A549 (cell line): ENCODE measurements around the gene LRRC3. TPM values are rescaled to one million over a fixed set of nuclear protein-coding genes. Genes with fewer than 3 reads are reported as not detected.

Source experiments
- ATAC-seq, 2 experiments: fragments of 200-7000 bp in 1 of 2; fragments of >200 bp in 1 of 2; cut with Nextera tagmentation in 1 of 2; cut with Tn5 transposase in 1 of 2; 3 replicates each; pipeline versions ENCODE4 v1.8.0 to v1.9.1; 2018 to 2020; ENCODE audit warnings: mild to moderate bottlenecking in 1 of 2, moderate library complexity in 1 of 2
- CTCF ChIA-PET: fragments of 300-600 bp; sonication (Branson Sonifier 250); formaldehyde crosslinking; extraction: SDS; loops from one replicate; lab custom pipeline; 2021; ENCODE audit warnings: antibody characterized with exemption, inconsistent platforms; lab: Yijun Ruan, JAX
- POLR2A ChIA-PET: fragments of 350-600 bp; formaldehyde crosslinking; extraction: SDS; loops from one replicate; lab custom pipeline; 2021; ENCODE audit warnings: antibody characterized with exemption, inconsistent platforms; lab: Yijun Ruan, JAX
- DNase-seq, 2 experiments: peaks; one replicate each; pipeline versions ENCODE4 v3.0.0 to v3.0.0-alpha.2; 2011 to 2016; ENCODE audit warnings: low read depth in 1 of 2, low spot score in 1 of 2
- FAIRE-seq: peaks from 2 replicates; lab custom pipeline; 2011; peaks lifted over from hg19 to GRCh38; lab: Jason Lieb, UNC
- H3K27ac ChIP-seq, 2 experiments: fragments of >200 bp; sonication (Bioruptor Twin); formaldehyde crosslinking; 3 replicates each; pipeline ENCODE4 v1.5.1; 2016 to 2017
- H3K4me1 ChIP-seq: fragments of >200 bp; sonication (Bioruptor Twin); formaldehyde crosslinking; 3 replicates; pipeline ENCODE4 v1.6.1; 2016
- H3K4me2 ChIP-seq: fragments of >200 bp; sonication (Bioruptor Twin); formaldehyde crosslinking; 3 replicates; pipeline ENCODE4 v1.6.1; 2016
- H3K4me3 ChIP-seq: fragments of >200 bp; sonication (Bioruptor Twin); formaldehyde crosslinking; 3 replicates; pipeline ENCODE4 v1.5.1; 2016
- H3K9me3 ChIP-seq: fragments of >200 bp; sonication (Bioruptor Twin); formaldehyde crosslinking; 3 replicates; pipeline ENCODE4 v1.6.1; 2016
- BHLHE40 ChIP-seq: IDR thresholded peaks from 2 replicates; pipeline ENCODE4 v1.6.1; 2012; ENCODE audit warnings: low read depth, low read length, inconsistent platforms
- CHD2 ChIP-seq: fragments of 150-350 bp; IDR thresholded peaks from 2 replicates; pipeline ENCODE4 v1.6.1; 2014; ENCODE audit warnings: low read length; ENCODE audit not compliant: partially characterized antibody
- CHD4 ChIP-seq: fragments of 200-600 bp; sonication (generic); IDR thresholded peaks from 2 replicates; pipeline ENCODE4 v1.6.1; 2016; ENCODE audit warnings: antibody characterized with exemption, mild to moderate bottlenecking, borderline replicate concordance
- FOSL2 ChIP-seq, 2 experiments: fragments of 450-650 bp in 1 of 2; fragments of >200 bp in 1 of 2; sonication (Bioruptor Twin) in 1 of 2; formaldehyde crosslinking; IDR thresholded peaks; 2 replicates each; pipeline versions ENCODE4 v1.5.0 to v1.6.1; 2016 to 2020; ENCODE audit warnings: mild to moderate bottlenecking in 1 of 2, moderate library complexity in 1 of 2
- HEYL ChIP-seq: fragments of 250-450 bp; sonication (Bioruptor Pico); IDR thresholded peaks from 2 replicates; pipeline ENCODE4 v1.8.0; 2021; ENCODE audit warnings: mild to moderate bottlenecking, moderate library complexity
- HOXA7 ChIP-seq: fragments of 250-450 bp; sonication (Bioruptor Pico); IDR thresholded peaks from 2 replicates; pipeline ENCODE4 v1.5.0; 2020; ENCODE audit warnings: mild to moderate bottlenecking, moderate library complexity
- JUN ChIP-seq, 2 experiments: fragments of >200 bp; sonication (Bioruptor Twin); formaldehyde crosslinking; IDR thresholded peaks; 2 replicates in 1 of 2; 3 replicates in 1 of 2; pipeline ENCODE4 v1.6.1; 2016 to 2017
- KDM5A ChIP-seq: fragments of 200-600 bp; sonication (generic); IDR thresholded peaks from 2 replicates; pipeline ENCODE4 v1.6.1; 2016; ENCODE audit warnings: antibody characterized with exemption, mild to moderate bottlenecking
- MAZ ChIP-seq: fragments of 150-350 bp; IDR thresholded peaks from 2 replicates; pipeline ENCODE4 v1.6.1; 2014; ENCODE audit warnings: antibody characterized with exemption, low read depth, low read length, borderline replicate concordance
- MYC ChIP-seq: IDR thresholded peaks from 2 replicates; pipeline ENCODE4 v1.6.1; 2012; ENCODE audit warnings: mild to moderate bottlenecking, inconsistent platforms, low read length, improper control_type of control experiment, borderline replicate concordance
- NR3C1 ChIP-seq: fragments of >200 bp; sonication (Bioruptor Twin); formaldehyde crosslinking; IDR thresholded peaks from 3 replicates; pipeline ENCODE4 v1.6.1; 2017
- POLR2A ChIP-seq: IDR thresholded peaks from 2 replicates; pipeline ENCODE4 v1.6.1; 2012; ENCODE audit warnings: mild to moderate bottlenecking, low read length
- POLR2AphosphoS2 ChIP-seq: conservative IDR thresholded peaks from 2 replicates; pipeline ENCODE4 v1.6.1; 2012; ENCODE audit warnings: low read length, improper control_type of control experiment, inconsistent platforms
- TP53 ChIP-seq: fragments of 250-450 bp; sonication (Bioruptor Pico); IDR thresholded peaks from 2 replicates; pipeline ENCODE4 v1.5.0; 2021; ENCODE audit warnings: mild to moderate bottlenecking, moderate library complexity
- ZFP36 ChIP-seq: fragments of 450-650 bp; IDR thresholded peaks from 2 replicates; pipeline ENCODE4 v1.6.1; 2014; ENCODE audit warnings: borderline replicate concordance; ENCODE audit not compliant: partially characterized antibody
- ZNF302 ChIP-seq: fragments of 250-450 bp; sonication (Bioruptor Pico); IDR thresholded peaks from 2 replicates; pipeline ENCODE4 v1.9.0; 2021; ENCODE audit warnings: inconsistent platforms, mild to moderate bottlenecking, moderate library complexity
- WGBS: methylation state at CpG from one replicate; pipeline ENCODE4 v1.1.6; 2017; ENCODE audit errors: missing lambda C conversion rate; 5-methylcytosine and 5-hydroxymethylcytosine counted together
- polyA plus RNA-seq, 4 experiments: library from polyadenylated mRNA; depleted of rRNA in 3 of 4; stranded (reverse); fragments of >200 nt; fragmentation: RNase III in 1 of 4; extraction: RNeasy Plus Mini Kit Qiagen cat#74134 plus additional on column Dnase treatment in 1 of 4; gene quantifications; 2 replicates in 3 of 4; 3 replicates in 1 of 4; pipeline ENCODE4 v1.2.3, GENCODE V29; 2011 to 2017
- TF ChIP-seq, protein P1 (sequence below): IDR thresholded peaks from 2 replicates; pipeline ENCODE4 v1.6.1; 2012
- TF ChIP-seq, protein P2 (sequence below): fragments of >200 bp; sonication (Bioruptor Twin); formaldehyde crosslinking; IDR thresholded peaks from 3 replicates; pipeline ENCODE4 v1.6.1; 2016
- TF ChIP-seq, protein P3 (sequence below): IDR thresholded peaks from 2 replicates; pipeline ENCODE4 v1.6.1; 2012; ENCODE audit warnings: low read depth, borderline replicate concordance

The LRRC3 gene
- polyA plus RNA-seq, 2 of the 4 experiments (the other 2 are of a cell fraction): 0.59 to 1.1 TPM

DNA sequence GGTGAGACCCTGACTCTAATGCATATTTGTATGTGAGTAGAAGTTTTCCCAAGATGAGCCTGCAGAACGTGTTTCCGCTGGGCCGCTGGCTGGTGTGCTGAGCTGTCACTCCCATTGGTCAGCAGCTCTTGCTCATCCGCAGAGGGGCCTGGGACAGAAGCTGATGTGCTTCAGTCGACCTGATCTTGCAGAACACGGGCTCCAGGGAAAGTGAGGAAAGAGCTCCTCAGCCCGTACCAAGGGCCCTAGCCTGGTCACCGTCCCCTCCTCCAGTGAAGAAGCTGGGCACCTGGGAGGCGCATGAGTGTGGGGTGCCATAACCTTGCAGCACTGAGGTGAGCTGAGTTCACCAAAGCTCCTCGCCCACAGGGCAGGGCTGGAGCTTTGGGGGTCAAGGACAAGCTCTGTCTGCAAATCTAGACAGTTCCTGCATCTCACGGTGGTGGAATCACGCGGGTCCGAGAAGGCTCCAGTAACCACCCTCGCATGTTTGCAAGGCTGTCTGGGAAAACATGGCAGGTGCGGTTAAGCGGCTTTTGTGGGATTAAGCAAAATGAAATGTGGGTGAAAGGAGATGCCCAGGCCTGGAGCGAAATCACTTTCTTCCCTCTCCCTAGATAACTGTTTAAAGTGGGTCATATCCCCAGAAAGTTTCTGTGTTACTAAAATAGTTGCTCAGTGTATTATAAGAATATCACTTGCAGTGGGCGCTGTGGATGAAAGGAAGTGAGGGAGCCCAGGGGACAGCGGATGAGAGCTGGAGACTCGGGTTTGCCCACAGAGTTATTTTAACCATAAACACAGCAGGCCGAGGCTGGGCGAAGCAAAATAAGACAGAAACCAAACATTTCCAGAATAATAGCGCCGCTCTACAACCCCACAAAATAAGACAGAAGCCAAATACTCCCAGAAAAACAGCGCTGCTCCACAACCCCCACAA is 33.1 kb upstream of the LRRC3 start:
- 78% methylated on average over 20 of the region's 26 CpGs for WGBS

GRCh38 chr21:44423312-44423821 is 31.9 kb upstream of the LRRC3 start:
- WGBS: 69% methylated on average over 5 of the region's 12 CpGs
- FAIRE-seq: no peak
- CTCF ChIA-PET: no interaction called here

More for the DNA sequence above, 33.1 kb upstream of the LRRC3 start:
- no peaks in the 10 kb centered on the region for H3K9me3 ChIP-seq
- H3K27ac ChIP-seq: no peak overlapping the region
- no peak overlapping the region for H3K4me2 ChIP-seq
- ATAC-seq: no peak
- no peak for TF ChIP-seq FOSL2 (IDR thresholded peaks at IDR 0.05)
- TF ChIP-seq FOSL2 (CRISPR knock-in tag; IDR thresholded peaks at IDR 0.05): no peak
- no peak for TF ChIP-seq TP53
- TF ChIP-seq JUN (IDR thresholded peaks at IDR 0.05): no peak
- no peak for TF ChIP-seq CHD4
- no peak for TF ChIP-seq ZNF302 (CRISPR knock-in tag)
- no peak for TF ChIP-seq POLR2AphosphoS2
- TF ChIP-seq, protein P1, sequence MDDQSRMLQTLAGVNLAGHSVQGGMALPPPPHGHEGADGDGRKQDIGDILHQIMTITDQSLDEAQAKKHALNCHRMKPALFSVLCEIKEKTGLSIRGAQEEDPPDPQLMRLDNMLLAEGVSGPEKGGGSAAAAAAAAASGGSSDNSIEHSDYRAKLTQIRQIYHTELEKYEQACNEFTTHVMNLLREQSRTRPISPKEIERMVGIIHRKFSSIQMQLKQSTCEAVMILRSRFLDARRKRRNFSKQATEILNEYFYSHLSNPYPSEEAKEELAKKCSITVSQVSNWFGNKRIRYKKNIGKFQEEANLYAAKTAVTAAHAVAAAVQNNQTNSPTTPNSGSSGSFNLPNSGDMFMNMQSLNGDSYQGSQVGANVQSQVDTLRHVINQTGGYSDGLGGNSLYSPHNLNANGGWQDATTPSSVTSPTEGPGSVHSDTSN: no peak
- no peak for TF ChIP-seq NR3C1
- FAIRE-seq: no peak
- H3K4me1 ChIP-seq: no peaks in the 10 kb centered on the region
- ChIA-PET POLR2A (no interaction called here), CTCF (no interaction called here)
- H3K4me3 ChIP-seq: no peak overlapping the region
- no peak for DNase-seq

GRCh38 chr21:44423941-44424607 is 31.2 kb upstream of the LRRC3 start:
- Histone ChIP-seq H3K27ac (no peak overlapping the region), H3K4me3 (no peak overlapping the region), H3K4me1 (no peaks in the 10 kb centered on the region), H3K9me3 (0 out of 3 replicates have a peak, but pooled peaks cover 6% of the 10 kb centered on the region), H3K4me2 (no peak overlapping the region)
- no peak for DNase-seq
- no peak for FAIRE-seq
- ATAC-seq: no peak; a peak in 2 of 6 replicates
- POLR2A ChIA-PET: no interaction called here
- no peak for TF ChIP-seq CHD2
- no peak for TF ChIP-seq ZFP36
- no peak for TF ChIP-seq MYC
- TF ChIP-seq, protein P2, sequence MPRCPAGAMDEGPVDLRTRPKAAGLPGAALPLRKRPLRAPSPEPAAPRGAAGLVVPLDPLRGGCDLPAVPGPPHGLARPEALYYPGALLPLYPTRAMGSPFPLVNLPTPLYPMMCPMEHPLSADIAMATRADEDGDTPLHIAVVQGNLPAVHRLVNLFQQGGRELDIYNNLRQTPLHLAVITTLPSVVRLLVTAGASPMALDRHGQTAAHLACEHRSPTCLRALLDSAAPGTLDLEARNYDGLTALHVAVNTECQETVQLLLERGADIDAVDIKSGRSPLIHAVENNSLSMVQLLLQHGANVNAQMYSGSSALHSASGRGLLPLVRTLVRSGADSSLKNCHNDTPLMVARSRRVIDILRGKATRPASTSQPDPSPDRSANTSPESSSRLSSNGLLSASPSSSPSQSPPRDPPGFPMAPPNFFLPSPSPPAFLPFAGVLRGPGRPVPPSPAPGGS: no peak
- no peak for TF ChIP-seq POLR2A
- no peak for TF ChIP-seq BHLHE40
- no peak for TF ChIP-seq HEYL (CRISPR knock-in tag)
- TF ChIP-seq CHD4: no peak
- TF ChIP-seq MAZ: no peak
- CTCF ChIA-PET: no interaction called here
- 94% methylated on average over 6 of the region's 17 CpGs for WGBS

More at GRCh38 chr21:44423312-44423821, 31.9 kb upstream of the LRRC3 start:
- no peak for ATAC-seq
- POLR2A ChIA-PET: no interaction called here
- DNase-seq: no peak
- no peaks in the 10 kb centered on the region for H3K4me1 ChIP-seq
- H3K9me3 ChIP-seq: 0 out of 3 replicates have a peak, but pooled peaks cover 3% of the 10 kb centered on the region
- no peak overlapping the region for H3K4me3 ChIP-seq
- H3K4me2 ChIP-seq: no peak overlapping the region
- no peak overlapping the region for H3K27ac ChIP-seq
- no peak for TF ChIP-seq KDM5A
- TF ChIP-seq HOXA7 (CRISPR knock-in tag): no peak
- TF ChIP-seq, protein P3, sequence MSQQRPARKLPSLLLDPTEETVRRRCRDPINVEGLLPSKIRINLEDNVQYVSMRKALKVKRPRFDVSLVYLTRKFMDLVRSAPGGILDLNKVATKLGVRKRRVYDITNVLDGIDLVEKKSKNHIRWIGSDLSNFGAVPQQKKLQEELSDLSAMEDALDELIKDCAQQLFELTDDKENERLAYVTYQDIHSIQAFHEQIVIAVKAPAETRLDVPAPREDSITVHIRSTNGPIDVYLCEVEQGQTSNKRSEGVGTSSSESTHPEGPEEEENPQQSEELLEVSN: no peak
